Measurements from ENCODE around the gene DAPK1.

Gene DAPK1

DNA sequence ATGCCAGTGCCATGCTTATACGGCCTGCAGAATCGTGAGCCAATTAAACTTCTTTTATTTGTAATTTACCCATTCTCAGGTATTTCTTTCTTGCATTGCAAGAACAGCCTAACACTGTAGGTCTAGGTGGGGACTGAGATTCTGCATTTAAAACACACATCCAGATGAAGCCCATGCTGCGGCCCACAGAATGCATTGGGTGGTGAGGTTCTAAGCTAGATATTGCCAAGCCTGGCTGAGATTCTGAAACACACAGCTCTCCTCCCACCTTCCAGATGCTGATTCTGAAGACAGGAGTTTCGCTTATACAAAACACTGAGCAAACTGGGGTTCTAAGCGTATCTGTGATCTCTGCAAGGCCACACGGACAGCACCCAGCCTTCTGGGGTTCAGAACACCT, 75.1 kb downstream of the DAPK1 start:
- no peak for DNase-seq

DNA sequence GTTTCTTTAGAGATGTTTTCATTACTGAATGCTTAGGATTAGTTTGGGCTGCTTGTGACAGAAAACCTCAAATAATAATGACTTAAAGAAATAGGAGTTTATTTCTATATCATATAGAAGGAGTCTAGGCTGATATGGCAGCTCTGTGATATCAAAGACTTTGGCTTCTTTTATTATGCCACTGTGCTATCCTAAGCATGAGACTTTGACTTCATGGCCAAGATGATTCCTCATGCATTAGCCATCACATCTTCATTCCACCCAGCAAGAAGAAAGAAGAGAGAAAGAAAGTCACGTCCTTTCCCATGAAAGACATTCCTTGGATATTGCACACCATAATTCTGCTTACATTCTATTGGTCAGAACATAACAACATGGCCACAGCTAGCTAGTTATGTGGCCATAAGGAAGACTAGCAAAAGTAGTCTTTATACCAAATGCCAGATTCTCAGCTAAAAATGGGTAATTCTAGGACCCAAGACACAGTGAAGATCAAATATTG, 76.2 kb downstream of the DAPK1 start:
- DNase-seq = no peak

DNA sequence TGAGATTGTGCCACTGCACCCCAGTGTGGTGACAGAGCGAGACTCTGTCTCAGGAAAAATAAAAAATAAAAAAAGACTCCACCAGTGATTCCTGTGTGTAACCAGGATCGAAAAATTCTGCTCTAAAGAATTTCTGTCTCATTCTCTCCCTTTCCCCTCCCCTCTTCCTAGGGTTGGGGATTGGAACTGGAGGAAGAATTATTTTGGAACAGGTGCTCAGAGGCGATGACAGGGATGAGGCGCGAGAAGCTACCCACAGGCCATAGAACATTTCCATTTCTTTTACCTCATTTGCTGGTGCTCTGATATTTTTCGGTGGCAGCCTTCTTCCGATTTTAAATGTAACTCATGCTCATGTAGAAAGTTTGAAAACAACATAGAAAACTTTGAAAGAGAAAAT, 80.1 kb downstream of the DAPK1 start:
- no peak for DNase-seq

DNA sequence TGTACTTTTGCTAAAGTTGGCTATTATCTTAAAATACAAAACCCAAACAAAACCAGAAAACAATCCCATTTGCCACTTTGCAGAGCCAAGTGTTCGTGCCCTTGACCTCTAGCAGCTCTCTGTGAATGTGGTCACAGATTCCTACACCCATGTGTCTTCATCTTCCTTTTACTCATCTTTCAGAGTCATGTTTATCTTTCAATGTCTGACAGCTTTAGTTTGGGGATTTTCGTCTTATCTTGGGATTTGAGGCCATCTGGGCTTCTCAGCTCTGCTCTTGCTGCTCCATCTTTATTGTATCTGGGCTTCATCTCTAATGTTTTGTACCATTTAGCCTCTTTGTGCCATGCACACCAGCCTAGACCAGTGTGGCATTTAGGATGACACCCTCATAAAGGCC, 81.0 kb downstream of the DAPK1 start:
- DNase-seq = no peak

DNA sequence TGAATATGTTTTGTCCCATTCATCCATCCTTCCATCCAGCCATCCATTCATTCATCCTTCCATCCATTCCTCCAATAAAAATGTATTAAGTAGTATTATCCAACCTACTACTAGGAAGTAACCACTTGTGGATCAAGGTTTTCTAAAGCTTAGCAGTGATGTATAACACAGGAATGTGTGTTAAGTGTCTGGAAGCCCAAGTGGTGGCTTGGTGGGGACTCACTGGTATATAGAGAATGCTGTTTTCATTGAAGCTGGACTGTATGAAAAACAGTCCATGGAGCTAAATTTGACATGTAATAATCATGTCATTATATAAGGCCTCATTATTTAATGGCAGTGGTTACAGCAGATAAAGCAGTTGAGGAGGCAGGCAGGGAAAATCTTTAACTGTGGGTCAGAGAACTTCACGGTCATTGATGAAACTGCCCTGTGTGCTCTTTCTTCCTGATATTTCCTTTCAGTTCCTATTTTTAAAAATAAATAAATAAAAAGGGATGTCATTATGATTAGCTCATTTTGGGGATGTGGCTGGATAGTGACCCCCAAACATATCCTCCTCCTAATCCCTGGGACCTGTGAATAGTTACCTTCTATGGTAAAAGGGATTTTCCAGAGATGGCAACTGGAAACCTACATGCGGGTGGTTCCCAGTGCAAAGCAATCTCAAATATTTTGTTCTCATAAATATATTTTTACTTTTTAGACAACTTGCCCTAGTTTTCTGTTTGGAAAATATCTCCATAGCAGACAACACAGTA, 82.3 kb downstream of the DAPK1 start:
- DNase-seq = no peak

DNA sequence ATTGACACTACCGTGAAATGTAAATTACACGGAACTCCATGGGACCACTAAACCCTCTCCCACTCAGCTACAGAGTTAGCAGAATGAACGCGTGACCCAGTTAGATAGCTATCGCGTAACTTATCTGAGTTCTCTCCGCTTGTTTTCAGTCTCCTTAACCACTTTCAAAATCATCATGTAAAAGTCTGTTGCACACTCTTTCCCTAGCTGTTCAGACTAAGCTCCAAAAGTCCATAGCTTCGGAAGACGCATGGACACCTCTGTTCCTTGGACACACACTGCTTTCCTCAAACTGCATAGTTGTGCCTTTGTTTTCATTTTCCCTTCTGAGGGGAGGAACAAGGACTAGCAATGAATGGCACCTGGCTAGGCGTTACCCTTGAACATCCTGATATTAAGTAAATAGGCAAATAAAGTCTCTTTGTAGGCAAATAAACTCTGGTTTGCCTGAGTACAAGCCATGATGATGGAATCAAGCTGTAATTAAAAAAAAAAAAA, 83.3 kb downstream of the DAPK1 start:
- DNase-seq = no peak

DNA sequence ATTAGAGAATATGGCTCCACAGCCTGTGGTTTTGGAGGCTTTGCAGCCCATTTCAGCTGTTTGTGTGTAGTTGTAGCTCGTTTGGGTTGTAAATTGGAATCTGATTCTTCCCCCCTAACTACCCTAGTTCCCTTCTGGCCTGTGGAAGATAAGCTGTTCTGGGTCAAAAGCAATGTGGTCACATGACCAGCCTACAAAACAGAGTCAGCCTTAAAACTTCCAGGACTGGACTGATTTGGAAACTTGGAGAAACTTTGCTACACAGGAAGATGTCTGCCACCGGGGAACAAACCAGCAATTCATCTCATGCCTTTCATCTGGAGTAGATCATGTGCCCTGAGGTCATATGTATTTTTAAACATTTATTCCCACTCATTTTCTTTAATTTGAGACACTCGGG, 83.8 kb downstream of the DAPK1 start:
- DNase-seq = no peak

DNA sequence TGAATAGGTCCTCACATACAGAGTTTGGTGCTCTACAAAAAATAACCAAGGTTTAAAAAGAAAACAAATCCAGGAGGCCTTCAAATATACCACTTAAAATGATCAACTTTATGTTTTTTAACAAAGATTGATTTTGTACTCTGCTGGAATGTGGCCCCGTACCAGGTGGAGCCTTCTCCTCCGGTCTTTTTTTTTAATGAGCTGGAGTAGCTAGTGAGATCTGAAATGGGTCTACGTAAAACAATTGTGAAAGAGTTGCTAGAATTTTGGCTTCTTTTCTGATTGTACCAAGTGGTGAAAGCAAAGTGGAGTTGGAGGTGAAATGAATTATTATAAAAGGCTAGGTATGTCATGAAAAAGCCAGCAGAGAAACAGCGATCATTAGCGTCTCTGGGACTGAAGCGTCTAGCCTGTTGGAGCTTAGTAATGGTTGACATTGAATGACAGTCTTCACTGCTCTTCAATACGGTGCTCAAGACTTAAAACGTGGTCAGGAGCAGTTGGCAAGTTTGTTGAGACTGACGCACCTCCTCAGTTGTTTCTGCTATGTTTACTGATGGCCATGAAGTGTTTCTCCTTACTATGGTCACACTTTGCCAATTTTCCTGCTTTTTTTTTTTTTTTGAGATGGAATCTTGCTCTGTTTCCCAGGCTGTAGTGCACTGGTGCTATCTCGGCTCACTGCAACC, 84.4 kb downstream of the DAPK1 start:
- DNase-seq = no peak

DNA sequence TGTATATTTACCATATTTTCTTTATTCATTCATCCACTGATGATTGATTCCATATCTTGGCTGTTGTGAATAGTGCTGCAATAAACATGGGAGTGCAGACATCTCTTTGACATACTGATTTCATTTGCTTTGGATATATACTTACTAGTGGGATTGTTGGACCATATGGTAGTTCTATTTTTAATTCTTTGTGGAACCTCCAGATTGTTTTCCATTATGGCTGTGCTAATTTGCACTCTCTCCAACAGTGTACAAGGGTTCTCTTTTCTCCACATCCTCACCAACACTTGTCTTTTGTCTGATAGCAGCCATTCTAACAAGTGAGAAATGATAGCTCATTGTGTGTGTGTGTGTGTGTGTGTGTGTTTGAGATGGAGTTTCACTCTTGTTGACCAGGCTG, 86.7 kb downstream of the DAPK1 start:
- DNase-seq = no peak

DNA sequence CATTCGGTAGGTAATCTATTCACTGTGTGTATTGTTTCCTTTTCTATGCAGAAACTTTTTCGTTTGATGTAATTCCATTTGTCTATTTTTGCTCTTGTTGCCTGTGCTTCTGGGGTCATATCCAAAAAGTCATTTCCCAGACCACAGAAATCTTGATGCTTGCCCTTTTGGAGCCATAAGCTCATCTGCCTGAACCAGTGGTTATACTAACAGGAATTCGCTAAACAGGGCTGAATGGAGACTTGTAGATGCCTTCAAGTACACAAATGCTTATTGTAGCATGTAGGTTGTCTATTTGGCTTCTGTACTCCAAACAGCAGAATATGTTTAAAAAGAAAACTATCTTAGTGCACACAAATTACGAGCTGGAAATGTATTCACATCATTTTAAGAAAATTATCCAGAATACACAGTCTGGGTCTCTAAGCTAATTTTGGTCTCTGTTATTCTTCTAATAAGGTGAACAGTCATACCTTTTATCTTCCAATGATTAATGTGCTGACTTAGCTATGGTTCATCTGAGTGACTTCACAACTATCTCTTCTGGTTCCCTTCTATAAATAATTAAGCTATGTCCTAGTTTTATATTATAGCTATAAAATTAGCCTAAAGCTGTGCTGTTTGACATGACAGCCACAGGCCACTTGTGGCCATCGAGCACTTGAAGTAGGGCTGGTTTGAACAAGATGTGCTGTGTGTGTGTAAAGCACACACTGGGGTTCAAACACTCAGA, 87.6 kb downstream of the DAPK1 start:
- DNase-seq = no peak

DNA sequence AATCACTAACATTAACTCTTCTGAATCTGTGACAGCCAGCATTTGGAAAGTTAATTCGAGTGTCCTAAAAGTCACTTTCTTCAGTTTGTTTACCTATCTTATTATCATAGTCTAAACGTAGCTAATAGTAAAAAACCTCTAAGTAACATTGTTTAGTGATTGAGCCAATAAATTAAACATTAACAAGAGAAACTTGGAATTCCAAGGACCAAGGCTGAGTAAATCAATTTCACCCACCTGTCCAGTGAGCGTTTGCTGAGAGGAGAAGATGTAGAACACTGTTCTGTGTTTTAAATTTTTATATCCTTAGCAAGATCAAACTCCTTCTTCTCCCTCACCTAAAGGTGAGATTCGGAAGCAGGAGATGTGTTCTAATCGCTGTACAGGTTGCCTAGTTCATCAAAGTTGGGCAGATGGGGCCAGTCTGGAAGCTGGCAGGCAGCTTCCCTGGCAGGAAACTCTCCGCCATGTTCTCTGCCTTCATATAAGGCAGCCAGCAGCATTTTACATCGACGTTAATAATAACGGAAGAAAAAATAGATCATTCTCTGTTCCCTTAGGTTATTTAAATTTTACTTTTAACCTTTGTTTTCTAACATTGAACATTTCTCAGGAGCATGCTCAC, 89.2 kb downstream of the DAPK1 start:
- no peak for DNase-seq

DNA sequence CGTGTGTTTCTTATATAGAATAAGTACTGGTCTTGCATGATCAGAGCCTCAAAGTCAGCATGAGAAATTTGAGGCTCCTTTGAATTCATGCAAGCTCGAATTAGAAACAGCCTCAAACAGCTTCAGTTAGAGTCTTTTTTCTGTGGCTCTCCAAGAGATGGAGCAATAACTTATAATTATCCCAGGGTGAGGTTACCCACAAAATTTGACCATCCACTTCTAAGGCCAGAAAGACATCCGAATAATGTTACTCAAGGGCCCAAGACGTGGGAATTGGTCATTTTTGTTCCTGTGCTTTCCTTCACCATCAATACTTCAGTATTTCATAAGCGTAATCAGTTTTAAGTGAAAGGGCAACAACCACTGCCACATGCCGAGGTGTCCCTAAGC, 89.7 kb downstream of the DAPK1 start:
- DNase-seq = no peak

DNA sequence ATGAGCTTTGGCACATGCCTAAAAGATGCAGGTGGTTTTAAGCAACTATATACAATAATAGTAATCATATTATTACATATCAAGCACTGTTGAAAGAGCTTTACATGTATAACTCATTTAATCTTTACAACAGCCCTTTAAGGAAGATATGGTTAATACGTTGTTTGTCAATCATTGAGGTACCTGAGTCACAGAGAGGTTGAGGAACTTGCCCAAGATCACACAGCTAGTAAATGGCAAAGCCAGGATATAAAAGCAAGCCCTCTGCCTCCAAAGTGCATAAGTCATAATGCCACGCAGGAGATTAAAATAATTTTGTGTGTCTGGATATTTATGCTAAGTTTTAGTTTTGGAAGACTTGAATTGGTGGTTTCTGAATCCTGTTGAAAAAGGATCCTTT, 90.2 kb downstream of the DAPK1 start:
- DNase-seq = no peak

DNA sequence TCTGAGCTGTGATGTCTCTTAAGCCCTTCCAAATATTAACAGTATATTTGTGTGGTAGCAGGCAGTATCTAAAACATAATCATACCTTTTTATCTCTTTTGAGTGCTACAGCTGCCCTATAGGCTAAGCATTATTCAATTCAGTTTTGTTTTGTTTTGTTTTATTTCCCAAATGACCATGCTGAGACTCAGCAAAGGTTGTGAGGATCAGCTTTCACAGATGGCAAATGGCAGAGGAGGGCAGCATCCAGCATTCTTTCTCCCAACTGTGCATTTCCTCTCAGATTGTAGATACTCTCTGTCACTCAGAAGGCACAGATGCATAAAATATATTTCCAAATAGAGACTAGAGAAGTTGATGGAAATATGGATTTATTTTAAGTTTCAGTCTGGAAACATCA, 90.7 kb downstream of the DAPK1 start:
- no peak for DNase-seq

DNA sequence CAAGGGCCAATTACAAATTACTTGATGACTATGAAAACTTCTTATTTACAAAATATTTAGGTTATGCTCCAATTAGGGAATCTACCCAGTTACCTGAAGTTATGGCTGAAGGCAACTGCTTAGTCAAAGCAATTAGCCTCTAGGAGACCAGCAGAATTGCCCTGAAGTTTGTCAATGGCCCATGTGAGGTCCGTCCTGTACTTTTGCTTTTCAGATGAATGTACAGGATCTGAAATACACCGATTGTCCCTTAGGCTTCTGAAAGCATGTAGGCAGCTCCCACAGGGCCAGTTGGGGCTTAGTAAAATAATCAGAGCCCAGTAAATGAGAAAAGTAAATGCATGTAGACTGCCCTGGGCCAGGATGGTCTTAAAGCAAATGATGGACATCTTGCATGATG, 93.3 kb downstream of the DAPK1 start:
- no peak for DNase-seq

DNA sequence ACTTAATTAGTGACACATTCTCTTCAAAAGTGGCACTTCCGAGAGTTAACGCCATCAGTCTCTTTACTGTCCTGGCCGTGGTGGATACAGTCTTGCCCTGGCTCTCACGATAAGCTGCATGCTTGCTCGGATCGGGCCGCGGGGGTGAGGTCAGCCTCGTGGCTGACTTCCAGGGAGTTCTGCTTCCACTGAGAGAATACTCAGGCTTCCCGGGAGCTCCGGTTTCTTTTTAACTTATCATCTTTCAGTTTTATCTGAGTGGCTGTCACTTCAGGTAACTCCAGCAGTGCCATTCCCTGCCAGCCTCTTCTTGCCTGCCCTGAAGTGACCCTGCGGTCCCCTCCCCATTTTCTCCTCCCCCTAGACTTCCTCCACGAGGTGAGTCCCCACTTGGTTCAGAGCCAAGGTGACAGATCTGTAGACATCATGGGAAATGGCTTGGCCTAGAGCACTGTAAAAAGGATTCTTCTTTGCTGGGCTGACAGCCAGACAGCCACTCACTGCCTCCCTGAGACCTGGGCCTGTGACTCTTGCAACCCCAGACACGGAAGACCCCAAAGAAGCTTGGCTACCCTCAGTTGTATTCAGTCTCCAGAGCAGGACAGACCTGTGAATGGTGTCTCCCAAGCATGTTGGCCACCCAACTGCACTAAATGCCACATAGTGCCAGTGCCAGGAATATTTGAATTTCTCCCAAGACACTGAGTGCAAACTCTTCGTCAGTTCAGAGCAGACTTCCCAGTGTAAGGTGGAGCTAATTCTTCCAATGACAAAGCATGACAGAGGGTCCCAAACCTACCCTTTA, 95.1 kb downstream of the DAPK1 start:
- DNase-seq = no peak

DNA sequence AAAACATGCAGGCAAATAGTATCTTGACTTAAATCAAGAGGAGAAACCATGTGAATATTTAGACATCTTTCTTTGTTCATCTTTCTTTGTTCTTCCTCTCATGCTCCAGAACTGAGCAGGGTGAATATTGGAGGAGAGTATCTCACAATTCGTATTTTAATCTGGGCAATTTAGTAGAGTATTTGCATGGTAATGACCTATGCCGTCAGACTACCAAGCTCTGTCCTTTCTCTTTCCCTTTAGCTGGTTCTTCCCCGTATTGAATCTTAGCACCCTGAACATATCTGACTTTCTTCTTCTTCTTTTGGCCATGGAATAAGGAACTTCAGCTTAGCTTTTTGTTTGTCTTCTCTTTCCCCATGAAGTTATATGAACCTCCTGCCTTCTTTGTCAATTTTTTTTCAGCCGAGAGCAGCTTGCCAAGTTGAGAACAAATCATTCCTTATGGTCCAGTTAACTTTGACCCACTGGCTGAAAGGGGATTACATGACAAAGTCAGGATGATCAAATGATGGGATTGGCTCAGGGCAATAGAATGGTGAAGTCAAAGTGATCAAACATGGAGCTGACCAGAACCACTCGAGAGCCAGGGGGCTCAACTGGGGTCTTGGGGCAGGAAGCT, 95.8 kb downstream of the DAPK1 start:
- DNase-seq = no peak

DNA sequence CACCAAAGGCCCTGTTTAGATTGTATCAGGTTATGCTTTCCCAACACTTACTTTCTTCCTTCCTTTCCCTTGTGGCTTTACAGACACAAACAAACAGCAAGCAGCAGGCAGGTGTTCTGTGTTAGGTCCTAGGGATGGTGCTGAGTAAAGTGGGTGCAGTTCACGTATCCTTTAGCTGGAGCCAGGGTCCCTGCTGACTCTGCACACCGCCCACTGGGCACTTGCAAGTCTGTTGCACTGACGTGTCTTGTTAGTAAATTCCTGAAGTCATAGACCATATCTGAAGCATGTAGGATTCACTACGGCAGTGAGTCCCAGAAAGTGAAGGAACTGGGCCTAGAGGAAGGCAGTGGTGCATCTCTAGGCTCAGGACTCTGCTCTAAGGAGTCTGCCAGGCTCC, 96.5 kb downstream of the DAPK1 start:
- no peak for DNase-seq

DNA sequence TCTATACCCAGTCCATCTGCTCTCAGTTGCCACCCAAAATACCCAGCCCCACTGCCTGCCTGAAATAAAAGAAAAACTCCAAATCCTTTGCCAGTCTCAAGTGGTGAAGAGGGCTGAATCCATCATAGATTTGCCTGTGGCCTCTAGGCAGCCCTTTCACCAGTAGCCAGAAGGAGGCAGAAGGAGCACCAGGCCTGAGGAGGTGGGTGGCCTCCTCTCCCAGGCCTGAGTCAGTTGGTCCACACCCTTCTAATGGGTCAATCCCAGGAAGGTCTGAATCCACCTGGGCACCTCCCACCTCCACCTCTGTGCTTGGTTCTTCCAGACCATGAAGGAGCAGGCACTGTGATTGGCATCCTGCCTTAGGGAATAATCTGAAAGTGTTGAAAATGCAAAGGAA, 97.0 kb downstream of the DAPK1 start:
- no peak for DNase-seq

DNA sequence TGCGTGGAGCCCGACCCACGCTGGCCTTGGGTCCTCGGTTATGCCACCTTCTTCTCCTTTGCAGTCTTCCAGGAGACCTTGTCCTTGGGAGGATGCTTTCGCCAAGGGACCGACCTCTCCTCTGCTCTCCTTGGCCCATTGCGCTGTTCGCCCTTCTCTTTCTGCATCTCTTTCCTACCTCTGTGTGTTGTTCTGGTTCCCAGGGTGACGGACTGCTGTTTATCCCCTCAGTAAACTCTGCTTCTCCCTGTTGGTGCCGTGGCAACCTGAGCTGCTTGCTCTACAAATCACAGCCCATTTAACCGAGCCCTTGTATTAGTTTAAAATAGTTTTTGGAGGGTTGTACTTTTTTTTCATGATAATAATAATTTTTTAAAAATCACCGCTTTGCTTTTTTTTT, 97.9 kb downstream of the DAPK1 start:
- no peak for DNase-seq

DNA sequence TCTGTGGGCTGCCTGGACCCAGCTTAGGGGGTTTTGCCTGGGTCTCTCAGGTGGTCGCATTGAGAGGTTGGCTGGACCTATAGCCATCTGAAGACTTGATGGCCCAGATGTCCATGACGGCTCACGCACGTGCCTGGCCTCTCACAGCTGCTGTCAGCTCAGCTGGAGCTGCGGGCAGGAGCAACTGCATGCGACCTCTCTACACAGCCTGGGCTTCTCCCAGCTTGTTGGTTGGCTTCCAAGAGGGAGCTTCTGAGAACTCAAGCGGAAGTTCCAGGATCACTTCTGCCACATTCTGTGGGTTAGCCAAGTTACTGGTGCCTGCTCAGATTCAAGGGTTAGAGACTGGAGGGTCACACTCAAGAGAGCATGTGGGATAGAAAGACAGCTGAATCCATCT, 99.2 kb downstream of the DAPK1 start:
- no peak for DNase-seq

All from activated CD8-positive, alpha-beta memory T cell treated with anti-CD3 and anti-CD28 coated beads, Interleukin-2, amount 50 U/mL, for 4 hours (primary cell).